Measurements from ENCODE around the gene SV2C. TPM values are rescaled to one million over a fixed set of nuclear protein-coding genes. Genes with fewer than 3 reads are reported as not detected.
A peak's percentile ranks its signal among the peaks of the same experiment; 100 is the strongest.

Gene SV2C
- polyA plus RNA-seq, 3 donors = 0.01 to 0.02 TPM; not detected in 1

- Mint-ChIP-seq H3K27me3 (ENCODE audit: low read depth in 3 of 3) (peaks cover 0 to 2% (median 0%) of the 10 kb centered on the region in 3 donors), H3K9me3 (peaks cover 0 to 3% (median 0%) of the 10 kb centered on the region in 7 donors), H3K36me3 (no peaks in the 10 kb centered on the region), H3K4me1 (peaks cover 21% of the 10 kb centered on the region), H3K27ac (peak overlapping the region in 1 of 7 donors; percentile 43), H3K4me3 (no peak overlapping the region)
- H3K4me2 ChIP-seq (replicated peaks; ENCODE audit: extremely low read depth, low read length, poor library complexity, severe bottlenecking) = no peak overlapping the region
- H4K20me1 ChIP-seq (ENCODE audit: insufficient read depth, low read length) = no peaks in the 10 kb centered on the region
- H3K79me2 ChIP-seq (ENCODE audit: insufficient read depth, low read length) = no peaks in the 10 kb centered on the region
- TF ChIP-seq, protein P1, sequence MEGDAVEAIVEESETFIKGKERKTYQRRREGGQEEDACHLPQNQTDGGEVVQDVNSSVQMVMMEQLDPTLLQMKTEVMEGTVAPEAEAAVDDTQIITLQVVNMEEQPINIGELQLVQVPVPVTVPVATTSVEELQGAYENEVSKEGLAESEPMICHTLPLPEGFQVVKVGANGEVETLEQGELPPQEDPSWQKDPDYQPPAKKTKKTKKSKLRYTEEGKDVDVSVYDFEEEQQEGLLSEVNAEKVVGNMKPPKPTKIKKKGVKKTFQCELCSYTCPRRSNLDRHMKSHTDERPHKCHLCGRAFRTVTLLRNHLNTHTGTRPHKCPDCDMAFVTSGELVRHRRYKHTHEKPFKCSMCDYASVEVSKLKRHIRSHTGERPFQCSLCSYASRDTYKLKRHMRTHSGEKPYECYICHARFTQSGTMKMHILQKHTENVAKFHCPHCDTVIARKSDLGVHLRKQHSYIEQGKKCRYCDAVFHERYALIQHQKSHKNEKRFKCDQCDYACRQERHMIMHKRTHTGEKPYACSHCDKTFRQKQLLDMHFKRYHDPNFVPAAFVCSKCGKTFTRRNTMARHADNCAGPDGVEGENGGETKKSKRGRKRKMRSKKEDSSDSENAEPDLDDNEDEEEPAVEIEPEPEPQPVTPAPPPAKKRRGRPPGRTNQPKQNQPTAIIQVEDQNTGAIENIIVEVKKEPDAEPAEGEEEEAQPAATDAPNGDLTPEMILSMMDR (IDR thresholded peaks at IDR 0.05) = no peak
- no peaks in the 10 kb centered on the region for H3K9me3 ChIP-seq (replicated peaks in 1 of 2; ENCODE audit: control insufficient read depth in 1 of 2, insufficient read depth in 1 of 2, low read length in 2 of 2)
- no peaks in the 10 kb centered on the region for H3K36me3 ChIP-seq (replicated peaks in 1 of 2; ENCODE audit: control insufficient read depth in 1 of 2, insufficient read depth in 2 of 2, low read length in 2 of 2)
- H3K27me3 ChIP-seq (ENCODE audit: control insufficient read depth in 2 of 2, insufficient read depth in 2 of 2, low read length in 2 of 2) = no peaks in the 10 kb centered on the region
- intact Hi-C loops (cut with micrococcal nuclease) = no loop called here
- DNase-seq = no peak
- H3K4me1 ChIP-seq (ENCODE audit: control insufficient read depth in 1 of 2, insufficient read depth in 2 of 2, low read length in 2 of 2) = peaks cover 9 to 15% of the 10 kb centered on the region in 2 donors
- no peak overlapping the region for H3K9ac ChIP-seq (ENCODE audit: insufficient read depth, low read length, poor library complexity, severe bottlenecking)
- no peak overlapping the region for H3K27ac ChIP-seq (ENCODE audit: low read depth in 1 of 2, low read length in 2 of 2)
- 100% methylated on average over 2 of the region's 4 CpGs for WGBS (ENCODE audit: insufficient coverage)
- no peak overlapping the region for H2AFZ ChIP-seq (ENCODE audit: insufficient read depth, low read depth, low read length, poor library complexity, severe bottlenecking)
- no peak overlapping the region for H3K4me3 ChIP-seq (replicated peaks in 1 of 3; ENCODE audit: low read depth in 2 of 3, low read length in 3 of 3)
These were observed 300.1 kb downstream of the SV2C start for GRCh38 chr5:76383126-76383832.

- Histone ChIP-seq H2AFZ (ENCODE audit: insufficient read depth, low read depth, low read length, poor library complexity, severe bottlenecking) (no peak overlapping the region), H3K4me3 (replicated peaks in 1 of 3; ENCODE audit: low read depth in 2 of 3, low read length in 3 of 3) (no peak overlapping the region), H3K4me2 (replicated peaks; ENCODE audit: extremely low read depth, low read length, poor library complexity, severe bottlenecking) (no peak overlapping the region), H3K4me1 (ENCODE audit: control insufficient read depth in 1 of 2, insufficient read depth in 2 of 2, low read length in 2 of 2) (peaks cover 5 to 10% of the 10 kb centered on the region in 2 donors), H4K20me1 (ENCODE audit: insufficient read depth, low read length) (no peaks in the 10 kb centered on the region), H3K36me3 (replicated peaks in 1 of 2; ENCODE audit: control insufficient read depth in 1 of 2, insufficient read depth in 2 of 2, low read length in 2 of 2) (no peaks in the 10 kb centered on the region), H3K79me2 (ENCODE audit: insufficient read depth, low read length) (no peaks in the 10 kb centered on the region), H3K9ac (ENCODE audit: insufficient read depth, low read length, poor library complexity, severe bottlenecking) (no peak overlapping the region), H3K27me3 (ENCODE audit: control insufficient read depth in 2 of 2, insufficient read depth in 2 of 2, low read length in 2 of 2) (no peaks in the 10 kb centered on the region), H3K27ac (ENCODE audit: low read depth in 1 of 2, low read length in 2 of 2) (no peak overlapping the region), H3K9me3 (replicated peaks in 1 of 2; ENCODE audit: control insufficient read depth in 1 of 2, insufficient read depth in 1 of 2, low read length in 2 of 2) (no peaks in the 10 kb centered on the region)
- Mint-ChIP-seq H3K9me3 (no peaks in the 10 kb centered on the region), H3K4me1 (peaks cover 15% of the 10 kb centered on the region), H3K4me3 (no peak overlapping the region), H3K36me3 (no peaks in the 10 kb centered on the region), H3K27ac (no peak overlapping the region), H3K27me3 (ENCODE audit: low read depth in 3 of 3) (peaks cover 0 to 2% (median 2%) of the 10 kb centered on the region in 3 donors)
- WGBS (ENCODE audit: insufficient coverage) = 10% methylated on average over 2 of the region's 4 CpGs
- no peak for DNase-seq
- TF ChIP-seq, protein P1 (IDR thresholded peaks at IDR 0.05) = no peak
- intact Hi-C loops (cut with micrococcal nuclease) = no loop called here
These were observed 301.0 kb downstream of the SV2C start for GRCh38 chr5:76384189-76384588.

Measured in CD14-positive monocyte (primary cell).